ENCODE results near the gene SFRP2. TPM values are rescaled to one million over a fixed set of nuclear protein-coding genes. Genes with fewer than 3 reads are reported as not detected.

Gene SFRP2
- total RNA-seq, 1 donor from 2014 or later: 1.3 TPM

DNA sequence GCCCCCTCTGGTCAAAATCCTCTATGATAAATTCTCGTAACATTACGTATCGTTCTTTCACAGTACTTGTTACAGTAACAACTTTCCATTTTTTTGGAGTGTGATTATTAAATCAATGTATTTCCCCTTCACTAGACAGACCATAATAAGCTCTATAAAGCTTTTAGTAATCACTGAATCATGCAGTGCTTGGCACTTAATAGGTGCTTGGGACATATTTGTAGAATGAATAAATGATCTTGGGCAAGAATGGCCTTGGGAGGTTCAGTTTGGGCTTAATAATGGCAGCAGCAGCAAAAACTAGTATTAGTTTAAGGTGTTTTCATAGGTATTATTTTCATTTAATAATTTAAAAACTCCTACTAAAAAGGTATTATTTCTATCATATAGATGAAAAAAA, 33.4 kb upstream of the SFRP2 start:
- Mint-ChIP-seq H3K4me3 (ENCODE audit: low read depth) (no peak overlapping the region), H3K27me3 (no peaks in the 10 kb centered on the region), H3K4me1 (ENCODE audit: low read depth) (no peaks in the 10 kb centered on the region), H3K36me3 (ENCODE audit: insufficient read depth) (no peaks in the 10 kb centered on the region), H3K27ac (no peak overlapping the region), H3K9me3 (ENCODE audit: low read depth) (peaks cover 4% of the 10 kb centered on the region)
- DNase-seq (ENCODE audit: low spot score, unreplicated experiment): no peak
- TF ChIP-seq, protein P1, sequence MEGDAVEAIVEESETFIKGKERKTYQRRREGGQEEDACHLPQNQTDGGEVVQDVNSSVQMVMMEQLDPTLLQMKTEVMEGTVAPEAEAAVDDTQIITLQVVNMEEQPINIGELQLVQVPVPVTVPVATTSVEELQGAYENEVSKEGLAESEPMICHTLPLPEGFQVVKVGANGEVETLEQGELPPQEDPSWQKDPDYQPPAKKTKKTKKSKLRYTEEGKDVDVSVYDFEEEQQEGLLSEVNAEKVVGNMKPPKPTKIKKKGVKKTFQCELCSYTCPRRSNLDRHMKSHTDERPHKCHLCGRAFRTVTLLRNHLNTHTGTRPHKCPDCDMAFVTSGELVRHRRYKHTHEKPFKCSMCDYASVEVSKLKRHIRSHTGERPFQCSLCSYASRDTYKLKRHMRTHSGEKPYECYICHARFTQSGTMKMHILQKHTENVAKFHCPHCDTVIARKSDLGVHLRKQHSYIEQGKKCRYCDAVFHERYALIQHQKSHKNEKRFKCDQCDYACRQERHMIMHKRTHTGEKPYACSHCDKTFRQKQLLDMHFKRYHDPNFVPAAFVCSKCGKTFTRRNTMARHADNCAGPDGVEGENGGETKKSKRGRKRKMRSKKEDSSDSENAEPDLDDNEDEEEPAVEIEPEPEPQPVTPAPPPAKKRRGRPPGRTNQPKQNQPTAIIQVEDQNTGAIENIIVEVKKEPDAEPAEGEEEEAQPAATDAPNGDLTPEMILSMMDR (IDR thresholded peaks at IDR 0.05; ENCODE audit: unreplicated experiment): no peak

DNA sequence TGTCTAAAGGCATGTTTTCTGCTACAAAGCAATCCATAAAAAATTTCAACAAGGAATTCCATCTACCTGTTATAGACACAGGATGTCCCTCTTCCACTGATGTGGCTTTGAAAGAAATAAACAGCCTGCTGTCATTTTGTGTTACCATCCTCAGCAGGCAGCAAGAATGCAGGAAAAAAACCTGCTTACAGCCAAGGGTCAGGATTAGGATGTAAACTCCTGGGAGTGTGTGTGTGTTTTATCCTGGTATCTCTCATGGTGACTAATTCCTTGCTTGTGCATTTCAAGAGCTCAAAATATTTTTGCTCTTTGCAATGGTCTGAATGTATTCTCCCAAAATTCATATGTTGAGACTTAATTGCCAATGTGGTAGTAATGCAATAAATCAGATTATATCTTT, 28.6 kb upstream of the SFRP2 start:
- Mint-ChIP-seq H3K4me1 (ENCODE audit: low read depth) (no peaks in the 10 kb centered on the region), H3K27me3 (no peaks in the 10 kb centered on the region), H3K9me3 (ENCODE audit: low read depth) (peaks cover 4% of the 10 kb centered on the region), H3K36me3 (ENCODE audit: insufficient read depth) (no peaks in the 10 kb centered on the region), H3K4me3 (ENCODE audit: low read depth) (no peak overlapping the region), H3K27ac (no peak overlapping the region)
- no peak for DNase-seq (ENCODE audit: low spot score, unreplicated experiment)
- TF ChIP-seq, protein P1 (IDR thresholded peaks at IDR 0.05; ENCODE audit: unreplicated experiment): no peak

DNA sequence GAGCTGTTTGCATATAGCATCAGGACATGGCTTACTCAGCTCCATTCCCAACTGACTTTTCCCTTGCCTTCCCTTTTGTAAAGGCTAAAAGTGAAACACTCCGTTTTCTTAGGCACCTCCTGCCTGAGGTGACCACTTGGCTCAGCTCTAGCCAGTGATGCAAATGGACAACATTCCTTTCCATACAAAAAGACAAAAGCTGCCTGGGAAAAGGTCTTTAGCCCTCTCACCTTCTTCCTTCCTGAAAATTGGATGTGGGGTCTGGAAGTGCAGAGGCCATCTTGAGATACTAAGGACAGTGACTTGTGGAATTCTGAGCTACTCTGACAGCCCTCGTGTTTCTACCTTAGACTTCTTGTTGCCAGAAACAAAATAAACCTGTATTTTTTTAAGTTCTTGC, 27.7 kb upstream of the SFRP2 start:
- no peaks in the 10 kb centered on the region for H3K36me3 Mint-ChIP-seq (ENCODE audit: insufficient read depth)
- peaks cover under 1% of the 10 kb centered on the region for H3K4me1 Mint-ChIP-seq (ENCODE audit: low read depth)
- H3K4me3 Mint-ChIP-seq (ENCODE audit: low read depth): no peak overlapping the region
- H3K27me3 Mint-ChIP-seq: no peaks in the 10 kb centered on the region
- TF ChIP-seq, protein P1 (IDR thresholded peaks at IDR 0.05; ENCODE audit: unreplicated experiment): no peak
- peaks cover 4% of the 10 kb centered on the region for H3K9me3 Mint-ChIP-seq (ENCODE audit: low read depth)
- DNase-seq (ENCODE audit: low spot score, unreplicated experiment): no peak
- H3K27ac Mint-ChIP-seq: no peak overlapping the region

DNA sequence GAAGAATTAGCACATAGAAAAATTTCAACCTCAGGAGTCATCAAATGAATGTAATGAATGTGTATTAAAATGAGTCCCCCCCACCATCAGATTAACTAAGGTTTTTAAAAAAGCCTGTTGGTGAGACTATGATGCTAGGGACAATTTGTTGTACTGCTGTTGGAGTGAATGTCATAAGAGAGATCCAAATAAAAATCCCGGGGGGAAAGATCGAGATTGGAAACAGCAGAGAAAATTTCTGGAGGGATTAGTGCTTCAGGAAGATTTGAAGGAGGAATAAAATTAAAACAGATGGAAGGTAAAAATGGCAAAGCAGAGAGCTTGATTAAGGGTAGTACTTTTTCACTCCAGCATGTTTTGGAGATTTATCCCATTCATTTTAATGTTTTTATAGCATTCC, 25.9 kb upstream of the SFRP2 start:
- H3K4me3 Mint-ChIP-seq (ENCODE audit: low read depth): no peak overlapping the region
- TF ChIP-seq, protein P1 (IDR thresholded peaks at IDR 0.05; ENCODE audit: unreplicated experiment): no peak
- H3K9me3 Mint-ChIP-seq (ENCODE audit: low read depth): no peaks in the 10 kb centered on the region
- H3K27ac Mint-ChIP-seq: no peak overlapping the region
- no peaks in the 10 kb centered on the region for H3K36me3 Mint-ChIP-seq (ENCODE audit: insufficient read depth)
- H3K4me1 Mint-ChIP-seq (ENCODE audit: low read depth): peaks cover 4% of the 10 kb centered on the region
- no peak for DNase-seq (ENCODE audit: low spot score, unreplicated experiment)
- no peaks in the 10 kb centered on the region for H3K27me3 Mint-ChIP-seq

DNA sequence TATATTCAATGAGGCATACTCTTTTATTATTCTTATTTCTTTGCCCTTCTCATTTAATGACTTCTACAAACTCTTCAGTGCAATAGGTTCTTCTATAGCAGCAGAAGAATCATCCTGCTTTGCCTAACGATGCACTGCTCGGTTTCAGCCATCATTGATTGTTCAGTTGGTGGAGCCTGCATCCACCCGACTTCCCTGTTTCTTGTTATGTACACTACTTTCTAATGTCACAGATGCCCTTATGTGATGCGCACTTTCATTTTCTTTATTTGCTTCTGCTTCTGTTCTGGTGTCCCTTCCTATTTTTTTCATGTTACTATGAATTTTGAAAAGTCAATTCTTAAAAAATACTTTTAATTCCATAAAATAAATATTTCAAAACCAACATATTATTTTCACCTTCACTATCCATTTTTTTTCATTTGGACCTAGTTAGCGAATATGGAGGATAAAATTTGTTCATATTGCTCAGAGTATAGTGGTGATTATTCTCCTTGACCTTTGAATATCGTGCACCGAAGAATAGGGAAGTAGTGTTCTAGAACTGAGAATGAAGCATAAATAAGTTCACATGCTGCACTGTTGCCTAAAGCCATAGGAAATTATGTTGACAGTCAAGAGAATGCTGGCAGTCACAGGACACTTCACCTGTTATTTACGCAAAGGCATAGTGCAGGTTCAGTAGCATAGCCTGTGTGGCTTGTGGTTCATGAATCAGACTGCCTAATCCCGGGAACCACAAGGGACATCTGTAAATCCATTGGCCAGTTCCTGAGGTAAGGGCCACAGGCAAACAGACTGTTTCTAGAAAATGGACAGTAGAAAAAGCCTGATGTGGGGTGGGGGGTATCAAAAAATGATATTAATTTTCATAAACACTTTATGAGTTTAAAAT, 21.3 kb upstream of the SFRP2 start:
- no peaks in the 10 kb centered on the region for H3K27me3 Mint-ChIP-seq
- H3K36me3 Mint-ChIP-seq (ENCODE audit: insufficient read depth): no peaks in the 10 kb centered on the region
- TF ChIP-seq, protein P1 (IDR thresholded peaks at IDR 0.05; ENCODE audit: unreplicated experiment): no peak
- DNase-seq (ENCODE audit: low spot score, unreplicated experiment): no peak
- no peaks in the 10 kb centered on the region for H3K9me3 Mint-ChIP-seq (ENCODE audit: low read depth)
- H3K27ac Mint-ChIP-seq: no peak overlapping the region
- peaks cover 4% of the 10 kb centered on the region for H3K4me1 Mint-ChIP-seq (ENCODE audit: low read depth)
- no peak overlapping the region for H3K4me3 Mint-ChIP-seq (ENCODE audit: low read depth)

Data from progenitor cell of endocrine pancreas (in vitro differentiated cells).